HL-60 (cell line): ENCODE results near the gene MYH14.
"Not testable (repeated sequence)": the region's sequence is repeated elsewhere in the genome, so short reads cannot be mapped to it uniquely, and the experiment has no call there.

ENCODE experiments used
- DNase-seq, 2 experiments: peaks; one replicate each; pipeline ENCODE4 v3.0.0-alpha.2; 2010 to 2020; ENCODE audit warnings: low read depth in 1 of 2, low spot score in 1 of 2
- H3K27ac ChIP-seq: fragments of 250-450 bp; sonication (Bioruptor Pico); replicated peaks from 2 replicates; pipeline ENCODE4 v1.5.1; 2020; ENCODE audit warnings: mild to moderate bottlenecking, moderate library complexity
- H3K27me3 ChIP-seq: fragments of 250-450 bp; sonication (Bioruptor Pico); 2 replicates; pipeline ENCODE4 v1.5.1; 2021; ENCODE audit warnings: mild to moderate bottlenecking, moderate library complexity; ENCODE audit not compliant: insufficient read depth, poor library complexity, severe bottlenecking
- H3K4me3 ChIP-seq: replicated peaks from 2 replicates; pipeline ENCODE4 v1.5.1; 2011; ENCODE audit warnings: mild to moderate bottlenecking, control low read depth, low read length; ENCODE audit not compliant: insufficient read depth
- CTCF ChIP-seq: IDR thresholded peaks from one replicate; pipeline ENCODE4 v1.5.1; 2011; ENCODE audit warnings: low read length, control low read depth, inconsistent platforms; ENCODE audit not compliant: insufficient read depth
- GABPA ChIP-seq: IDR thresholded peaks from 2 replicates; pipeline ENCODE4 v1.6.1; 2012; ENCODE audit warnings: low read depth
- POLR2AphosphoS5 ChIP-seq: IDR thresholded peaks from 2 replicates; pipeline ENCODE4 v1.6.1; 2012; ENCODE audit warnings: low read depth
- REST ChIP-seq: IDR thresholded peaks from 2 replicates; pipeline ENCODE4 v1.6.1; 2012; ENCODE audit warnings: low read depth; ENCODE audit not compliant: insufficient replicate concordance
- SPI1 ChIP-seq: IDR thresholded peaks from 2 replicates; pipeline ENCODE4 v1.6.1; 2012; ENCODE audit warnings: low read depth, mild to moderate bottlenecking, borderline replicate concordance

MYH14 gene

GRCh38 chr19:50333235-50333736, 129.9 kb downstream of the MYH14 start:
- TF ChIP-seq REST (no peak), CTCF (no peak)
- DNase-seq = peak; percentile 65 to 74
- peak overlapping the region; percentile 20 for H3K4me3 ChIP-seq
- peaks cover 31% of the 10 kb centered on the region for H3K27me3 ChIP-seq
- no peak overlapping the region for H3K27ac ChIP-seq

DNA sequence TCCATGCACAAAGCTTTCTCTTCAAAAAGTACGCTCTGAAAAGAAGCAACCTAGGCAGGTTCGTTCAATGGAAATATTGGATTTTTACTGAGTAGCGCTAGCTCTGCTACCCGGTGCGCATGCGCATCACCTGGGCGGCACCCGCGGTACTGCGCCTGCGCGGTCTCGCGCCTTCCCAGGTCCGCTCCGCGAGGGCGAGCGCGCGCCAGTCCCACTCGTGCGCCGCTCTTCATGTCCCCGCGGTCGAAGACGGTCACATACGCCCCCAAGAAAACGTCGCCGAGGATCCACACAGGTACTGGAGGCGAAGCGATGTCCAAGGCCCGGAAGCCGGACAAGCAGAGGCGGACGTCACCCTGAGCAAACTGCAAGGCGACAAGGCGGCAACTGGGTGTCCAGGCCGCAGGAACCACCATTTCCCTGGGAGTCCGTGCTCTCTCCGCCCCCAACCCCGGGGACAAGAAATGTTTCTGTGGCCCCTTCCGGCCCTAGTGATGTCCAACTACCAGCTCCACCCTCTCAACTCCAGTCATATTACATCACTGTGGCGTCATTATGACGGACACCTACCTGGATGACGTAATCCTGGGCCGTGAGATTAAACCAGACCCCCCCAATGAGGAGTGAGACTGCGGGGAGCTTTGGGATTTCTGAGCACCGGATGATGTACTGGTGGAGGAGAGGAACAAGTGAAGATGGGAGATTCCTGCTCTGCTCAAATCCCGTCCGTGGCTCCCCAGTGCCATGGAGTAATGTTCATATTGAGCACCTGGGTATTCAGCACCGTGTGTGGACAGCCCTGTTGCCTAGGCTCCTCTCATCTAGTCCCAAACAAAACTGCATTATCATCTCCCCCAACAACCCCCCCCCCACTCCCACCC, 130.6 kb downstream of the MYH14 start:
- peak; percentile 34 to 49 for DNase-seq
- peak overlapping the region; percentile 20 for H3K4me3 ChIP-seq
- H3K27me3 ChIP-seq = peaks cover 28% of the 10 kb centered on the region
- H3K27ac ChIP-seq = 0 out of 2 replicates have a peak overlapping the region, but pooled peaks have one; percentile 17
- TF ChIP-seq SPI1 = no peak
- TF ChIP-seq CTCF = no peak
- TF ChIP-seq REST = no peak
- no peak for TF ChIP-seq GABPA
- no peak for TF ChIP-seq POLR2AphosphoS5

DNA sequence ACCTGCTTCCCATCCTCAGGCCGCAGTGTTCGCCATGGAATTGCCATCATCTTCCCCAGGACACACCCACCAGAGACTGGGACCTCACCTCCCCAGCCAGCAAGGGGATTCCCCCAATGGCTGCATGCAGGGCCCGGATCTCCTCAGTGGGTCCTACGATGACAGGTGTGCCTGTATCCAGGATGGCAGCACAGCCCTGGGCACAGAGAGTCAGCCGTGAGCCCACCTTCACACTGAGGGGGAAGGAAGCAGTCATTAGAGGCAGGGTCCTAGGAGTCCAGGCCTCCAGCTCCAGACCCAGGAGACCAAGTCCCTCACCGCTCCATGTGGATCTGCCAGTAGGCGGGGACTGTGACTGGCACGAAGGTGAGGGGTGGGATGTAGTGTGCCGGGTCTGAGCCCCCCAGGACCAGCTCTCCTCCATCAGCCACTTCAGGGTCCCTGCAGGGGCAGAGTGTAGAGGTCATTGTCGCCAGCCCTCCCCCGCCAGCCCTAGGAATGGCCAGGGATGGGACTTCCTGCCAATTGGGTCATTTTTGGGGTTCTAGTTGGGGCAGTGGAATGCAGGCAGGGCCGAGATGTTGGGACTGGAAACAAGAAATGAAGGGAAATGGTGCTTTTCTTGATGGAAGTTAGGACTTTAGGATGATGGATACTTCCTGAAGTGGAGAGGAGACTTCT, 131.5 kb downstream of the MYH14 start:
- no peak overlapping the region for H3K27ac ChIP-seq
- DNase-seq = no peak
- TF ChIP-seq GABPA (no peak), REST (no peak), POLR2AphosphoS5 (no peak), CTCF (no peak), SPI1 (no peak)
- no peak overlapping the region for H3K4me3 ChIP-seq
- peaks cover 20% of the 10 kb centered on the region for H3K27me3 ChIP-seq

- not testable (repeated sequence) for DNase-seq, H3K4me3 ChIP-seq, H3K27me3 ChIP-seq, H3K27ac ChIP-seq
These were observed 133.6 kb downstream of the MYH14 start for GRCh38 chr19:50337031-50337430.
